ENCODE data around the gene KL.

- TF ChIP-seq POLR2A (IDR thresholded peaks at IDR 0.05; ENCODE audit: low read depth, low read length) = no peak
- TF ChIP-seq CTCF (IDR thresholded peaks at IDR 0.05 in 2 of 3, conservative IDR thresholded peaks at IDR 0.05 in 1 of 3; ENCODE audit: control insufficient read depth in 2 of 3, extremely low read depth in 1 of 3, insufficient read depth in 1 of 3, low read depth in 3 of 3, low read length in 3 of 3) = no peak
- TF ChIP-seq RAD21 (IDR thresholded peaks at IDR 0.05; ENCODE audit: insufficient read depth, low read depth, low read length) = no peak
- no peak for TF ChIP-seq POLR2AphosphoS2 (IDR thresholded peaks at IDR 0.05; ENCODE audit: low read depth, low read length)
Observed at GRCh38 chr13:33000365-33000764, 15.9 kb upstream of the KL start.

Data from GM12878 (cell line).